Activated CD8-positive, alpha-beta memory T cell treated with anti-CD3 and anti-CD28 coated beads, Interleukin-2, amount 50 U/mL, for 1 hour (primary cell): ENCODE measurements around the gene ANKRD30A.
"Not testable (repeated sequence)": the region's sequence is repeated elsewhere in the genome, so short reads cannot be mapped to it uniquely, and the experiment has no call there.

Experiments used
- DNase-seq: peaks from one replicate; pipeline ENCODE4 v3.0.0-alpha.2; 2020; ENCODE audit errors: extremely low read depth

Gene ANKRD30A

GRCh38 chr10:37268266-37268665 lies 142.9 kb downstream of the ANKRD30A start:
- no peak for DNase-seq

GRCh38 chr10:37269554-37270256 lies 144.3 kb downstream of the ANKRD30A start:
- no peak for DNase-seq

- no peak for DNase-seq
Measured at GRCh38 chr10:37275216-37275777, 149.9 kb downstream of the ANKRD30A start.

GRCh38 chr10:37285063-37285462 lies 159.7 kb downstream of the ANKRD30A start:
- DNase-seq, result no peak

GRCh38 chr10:37289833-37290464 lies 164.6 kb downstream of the ANKRD30A start:
- no peak for DNase-seq

GRCh38 chr10:37301271-37301670 lies 175.9 kb downstream of the ANKRD30A start:
- DNase-seq, result no peak

GRCh38 chr10:37304036-37304435 lies 178.6 kb downstream of the ANKRD30A start:
- DNase-seq, result no peak

GRCh38 chr10:37314350-37314749 lies 189.0 kb downstream of the ANKRD30A start:
- DNase-seq, result no peak

- DNase-seq, result no peak
Measured at GRCh38 chr10:37314862-37315261, 189.5 kb downstream of the ANKRD30A start.

GRCh38 chr10:37344413-37344812 lies 219.0 kb downstream of the ANKRD30A start:
- no peak for DNase-seq

- no peak for DNase-seq
Measured at GRCh38 chr10:37379991-37380390, 254.6 kb downstream of the ANKRD30A start.

- no peak for DNase-seq
Measured at GRCh38 chr10:37381271-37381670, 255.9 kb downstream of the ANKRD30A start.

- no peak for DNase-seq
Measured at GRCh38 chr10:37384923-37385322, 259.5 kb downstream of the ANKRD30A start.

GRCh38 chr10:37390926-37391325 lies 265.5 kb downstream of the ANKRD30A start:
- DNase-seq, result no peak

- DNase-seq, result not testable (repeated sequence)
Measured at GRCh38 chr10:37400774-37401173, 275.4 kb downstream of the ANKRD30A start.

GRCh38 chr10:37401225-37401624 lies 275.8 kb downstream of the ANKRD30A start:
- no peak for DNase-seq

GRCh38 chr10:37403776-37404175 lies 278.4 kb downstream of the ANKRD30A start:
- no peak for DNase-seq
